Measurements from ENCODE around the gene BRI3BP. TPM values are rescaled to one million over a fixed set of nuclear protein-coding genes. Genes with fewer than 3 reads are reported as not detected.

The BRI3BP gene
- total and polyA plus RNA-seq, 2 experiments from 2014 or later: 6.1 to 14.6 TPM

GRCh38 chr12:125023065-125023464 lies 29.6 kb downstream of the BRI3BP start:
- Histone ChIP-seq H4K20me1 (ENCODE audit: insufficient read depth, poor library complexity, severe bottlenecking) (no peaks in the 10 kb centered on the region), H3K79me2 (no peaks in the 10 kb centered on the region), H3K9me2 (replicated peaks; ENCODE audit: insufficient read depth) (no peaks in the 10 kb centered on the region), H3K36me3 (replicated peaks; ENCODE audit: insufficient read depth, low read depth) (no peaks in the 10 kb centered on the region), H3K4me3 (no peak overlapping the region), H3K9me3 (ENCODE audit: low read depth) (no peaks in the 10 kb centered on the region), H3K4me1 (ENCODE audit: insufficient read depth) (no peaks in the 10 kb centered on the region), H3K27me3 (no peaks in the 10 kb centered on the region), H3K4me2 (no peak overlapping the region), H3K27ac (no peak overlapping the region), H2AFZ (no peak overlapping the region)
- no peak for TF ChIP-seq EZH2 (IDR thresholded peaks at IDR 0.05; ENCODE audit: borderline replicate concordance)
- no peak for TF ChIP-seq CTCF (IDR thresholded peaks at IDR 0.05; ENCODE audit: poor library complexity)
- TF ChIP-seq EZH2phosphoT487 (IDR thresholded peaks at IDR 0.05; ENCODE audit: low read depth, severe bottlenecking, unreplicated experiment): no peak
- no peak for DNase-seq (ENCODE audit: low spot score)
- WGBS (ENCODE audit: low lambda C conversion rate, missing lambda C conversion rate): 97% methylated on average over 2 of the region's 2 CpGs

GRCh38 chr12:125024949-125025563 lies 31.6 kb downstream of the BRI3BP start:
- DNase-seq (ENCODE audit: low spot score): no peak
- TF ChIP-seq CTCF (IDR thresholded peaks at IDR 0.05; ENCODE audit: poor library complexity) (no peak), EZH2 (IDR thresholded peaks at IDR 0.05; ENCODE audit: borderline replicate concordance) (no peak), EZH2phosphoT487 (IDR thresholded peaks at IDR 0.05; ENCODE audit: low read depth, severe bottlenecking, unreplicated experiment) (no peak)
- H3K9me3 ChIP-seq (ENCODE audit: low read depth): no peaks in the 10 kb centered on the region
- no peak overlapping the region for H3K27ac ChIP-seq
- H2AFZ ChIP-seq: no peak overlapping the region
- H3K4me3 ChIP-seq: no peak overlapping the region
- H3K27me3 ChIP-seq: no peaks in the 10 kb centered on the region
- H3K79me2 ChIP-seq: no peaks in the 10 kb centered on the region
- H4K20me1 ChIP-seq (ENCODE audit: insufficient read depth, poor library complexity, severe bottlenecking): no peaks in the 10 kb centered on the region
- WGBS (ENCODE audit: low lambda C conversion rate, missing lambda C conversion rate): 98% methylated on average over 42 of the region's 43 CpGs
- no peaks in the 10 kb centered on the region for H3K36me3 ChIP-seq (replicated peaks; ENCODE audit: insufficient read depth, low read depth)
- H3K4me1 ChIP-seq (ENCODE audit: insufficient read depth): no peaks in the 10 kb centered on the region
- no peaks in the 10 kb centered on the region for H3K9me2 ChIP-seq (replicated peaks; ENCODE audit: insufficient read depth)
- H3K4me2 ChIP-seq: no peak overlapping the region

- Histone ChIP-seq H3K79me2 (no peaks in the 10 kb centered on the region), H3K4me1 (ENCODE audit: insufficient read depth) (no peaks in the 10 kb centered on the region), H3K9me3 (ENCODE audit: low read depth) (no peaks in the 10 kb centered on the region), H2AFZ (no peak overlapping the region), H3K9me2 (replicated peaks; ENCODE audit: insufficient read depth) (no peaks in the 10 kb centered on the region), H3K4me3 (no peak overlapping the region), H4K20me1 (ENCODE audit: insufficient read depth, poor library complexity, severe bottlenecking) (no peaks in the 10 kb centered on the region), H3K27me3 (no peaks in the 10 kb centered on the region), H3K4me2 (no peak overlapping the region), H3K27ac (no peak overlapping the region), H3K36me3 (replicated peaks; ENCODE audit: insufficient read depth, low read depth) (no peaks in the 10 kb centered on the region)
- 95% methylated on average over 9 of the region's 9 CpGs for WGBS (ENCODE audit: low lambda C conversion rate, missing lambda C conversion rate)
- TF ChIP-seq EZH2 (IDR thresholded peaks at IDR 0.05; ENCODE audit: borderline replicate concordance): no peak
- TF ChIP-seq EZH2phosphoT487 (IDR thresholded peaks at IDR 0.05; ENCODE audit: low read depth, severe bottlenecking, unreplicated experiment): no peak
- no peak for TF ChIP-seq CTCF (IDR thresholded peaks at IDR 0.05; ENCODE audit: poor library complexity)
- DNase-seq (ENCODE audit: low spot score): no peak
Observed at GRCh38 chr12:125025606-125026235, 32.3 kb downstream of the BRI3BP start.
